ENCODE data around the gene GET4. TPM values are rescaled to one million over a fixed set of nuclear protein-coding genes. Genes with fewer than 3 reads are reported as not detected.
A peak's percentile ranks its signal among the peaks of the same experiment; 100 is the strongest.

Gene GET4
- total and polyA plus RNA-seq, 10 of the 15 experiments (the other 5 are each of a cell fraction or from before 2014, with no cell fraction given): 0.66 to 73.8 (median 34.0) TPM

DNA sequence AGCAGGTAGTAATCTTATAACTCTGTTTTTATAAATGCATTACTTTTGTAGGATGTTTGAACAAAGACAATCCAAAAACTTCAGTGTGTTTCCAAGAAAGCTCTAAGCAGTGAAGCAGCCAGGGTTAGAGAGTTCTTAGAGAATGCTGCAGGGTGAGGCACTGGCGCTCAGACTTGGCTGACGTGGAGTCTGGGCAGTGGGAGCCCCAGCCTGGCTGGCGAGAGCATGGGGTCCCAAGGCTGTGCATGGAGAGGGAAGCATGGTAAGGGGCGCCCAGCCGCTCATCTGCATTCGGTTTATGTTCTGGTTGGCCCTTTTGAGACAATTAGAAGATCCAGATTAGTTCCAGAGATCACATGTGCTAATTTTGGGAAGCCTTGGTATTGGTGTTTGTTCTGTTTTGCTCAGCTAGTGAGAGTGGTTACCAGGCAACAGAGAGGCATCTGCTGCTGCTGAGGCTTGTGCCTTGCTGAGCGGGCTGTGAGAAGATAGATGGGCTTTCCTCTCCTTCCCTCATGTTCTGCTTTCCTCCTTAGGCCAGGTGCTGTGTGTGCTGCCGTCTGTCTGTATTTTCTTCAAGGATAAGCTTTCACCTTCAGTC is 33.8 kb upstream of the GET4 start:
- H2AFZ ChIP-seq (ENCODE audit: control insufficient read depth, low read depth, low read length): no peak overlapping the region
- no peaks in the 10 kb centered on the region for H4K20me1 ChIP-seq (ENCODE audit: control insufficient read depth, insufficient read depth)
- in situ Hi-C loops (cut with MboI): no loop called here
- intact Hi-C loops (cut with micrococcal nuclease; ENCODE audit: unreplicated experiment): no loop called here
- no peak overlapping the region for H3K27ac ChIP-seq (ENCODE audit: control insufficient read depth, insufficient read depth)
- H3K4me1 ChIP-seq (ENCODE audit: control insufficient read depth, insufficient read depth, low read length): no peaks in the 10 kb centered on the region
- SMC1A ChIA-PET (ENCODE audit: uncharacterized antibody, unreplicated experiment): interaction anchor here (2.0 kb wide), 1 partner anchor 30 kb away, joined by 7 read pairs; no protein-coding TSS in a partner anchor
- H3K9me3 ChIP-seq (replicated peaks; ENCODE audit: control insufficient read depth, insufficient read depth, low read length): no peaks in the 10 kb centered on the region; the same call in 2 of the 3 replicates
- TSS peak; percentile 14 for BruUV-seq (replicated peaks)
- no peak for TF ChIP-seq ZBED1 (IDR thresholded peaks at IDR 0.05; ENCODE audit: borderline replicate concordance)
- no peak for TF ChIP-seq ETV6 (conservative IDR thresholded peaks at IDR 0.05 in 1 of 2, IDR thresholded peaks at IDR 0.05 in 1 of 2; ENCODE audit: borderline replicate concordance in 1 of 2, low read depth in 1 of 2)
- TF ChIP-seq BHLHE40 (IDR thresholded peaks at IDR 0.05; ENCODE audit: borderline replicate concordance in 1 of 2, low read depth in 2 of 2, low read length in 1 of 2): no peak
- TF ChIP-seq, protein P1, sequence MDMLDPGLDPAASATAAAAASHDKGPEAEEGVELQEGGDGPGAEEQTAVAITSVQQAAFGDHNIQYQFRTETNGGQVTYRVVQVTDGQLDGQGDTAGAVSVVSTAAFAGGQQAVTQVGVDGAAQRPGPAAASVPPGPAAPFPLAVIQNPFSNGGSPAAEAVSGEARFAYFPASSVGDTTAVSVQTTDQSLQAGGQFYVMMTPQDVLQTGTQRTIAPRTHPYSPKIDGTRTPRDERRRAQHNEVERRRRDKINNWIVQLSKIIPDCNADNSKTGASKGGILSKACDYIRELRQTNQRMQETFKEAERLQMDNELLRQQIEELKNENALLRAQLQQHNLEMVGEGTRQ (IDR thresholded peaks at IDR 0.05; ENCODE audit: borderline replicate concordance, low read depth, low read length): no peak
- TF ChIP-seq HDAC6 (IDR thresholded peaks at IDR 0.05; ENCODE audit: unreplicated experiment): no peak
- TF ChIP-seq, protein P2, sequence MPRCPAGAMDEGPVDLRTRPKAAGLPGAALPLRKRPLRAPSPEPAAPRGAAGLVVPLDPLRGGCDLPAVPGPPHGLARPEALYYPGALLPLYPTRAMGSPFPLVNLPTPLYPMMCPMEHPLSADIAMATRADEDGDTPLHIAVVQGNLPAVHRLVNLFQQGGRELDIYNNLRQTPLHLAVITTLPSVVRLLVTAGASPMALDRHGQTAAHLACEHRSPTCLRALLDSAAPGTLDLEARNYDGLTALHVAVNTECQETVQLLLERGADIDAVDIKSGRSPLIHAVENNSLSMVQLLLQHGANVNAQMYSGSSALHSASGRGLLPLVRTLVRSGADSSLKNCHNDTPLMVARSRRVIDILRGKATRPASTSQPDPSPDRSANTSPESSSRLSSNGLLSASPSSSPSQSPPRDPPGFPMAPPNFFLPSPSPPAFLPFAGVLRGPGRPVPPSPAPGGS (IDR thresholded peaks at IDR 0.05; ENCODE audit: borderline replicate concordance, insufficient read depth, low read depth, low read length, poor library complexity, severe bottlenecking): no peak
- no peak for TF ChIP-seq RBBP5 (conservative IDR thresholded peaks at IDR 0.05)
- TF ChIP-seq RUNX3 (IDR thresholded peaks at IDR 0.05; ENCODE audit: low read length): no peak
- no peak for TF ChIP-seq HDAC2 (IDR thresholded peaks at IDR 0.05)
- TF ChIP-seq, protein P3, sequence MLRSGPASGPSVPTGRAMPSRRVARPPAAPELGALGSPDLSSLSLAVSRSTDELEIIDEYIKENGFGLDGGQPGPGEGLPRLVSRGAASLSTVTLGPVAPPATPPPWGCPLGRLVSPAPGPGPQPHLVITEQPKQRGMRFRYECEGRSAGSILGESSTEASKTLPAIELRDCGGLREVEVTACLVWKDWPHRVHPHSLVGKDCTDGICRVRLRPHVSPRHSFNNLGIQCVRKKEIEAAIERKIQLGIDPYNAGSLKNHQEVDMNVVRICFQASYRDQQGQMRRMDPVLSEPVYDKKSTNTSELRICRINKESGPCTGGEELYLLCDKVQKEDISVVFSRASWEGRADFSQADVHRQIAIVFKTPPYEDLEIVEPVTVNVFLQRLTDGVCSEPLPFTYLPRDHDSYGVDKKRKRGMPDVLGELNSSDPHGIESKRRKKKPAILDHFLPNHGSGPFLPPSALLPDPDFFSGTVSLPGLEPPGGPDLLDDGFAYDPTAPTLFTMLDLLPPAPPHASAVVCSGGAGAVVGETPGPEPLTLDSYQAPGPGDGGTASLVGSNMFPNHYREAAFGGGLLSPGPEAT (IDR thresholded peaks at IDR 0.05; ENCODE audit: low read depth): no peak
- TF ChIP-seq NFYA (IDR thresholded peaks at IDR 0.05; ENCODE audit: borderline replicate concordance, low read depth, low read length): no peak
- no peak for TF ChIP-seq MEF2B (IDR thresholded peaks at IDR 0.05; ENCODE audit: partially characterized antibody, poor library complexity, severe bottlenecking)
- TF ChIP-seq RCOR1 (conservative IDR thresholded peaks at IDR 0.05; ENCODE audit: low read depth, low read length): no peak
- no peak for TF ChIP-seq RELA (IDR thresholded peaks at IDR 0.05; ENCODE audit: borderline replicate concordance, partially characterized antibody)
- no peak for TF ChIP-seq RAD51 (IDR thresholded peaks at IDR 0.05)
- ATAC-seq (no peak), FAIRE-seq (no peak), DNase-seq (ENCODE audit: low read depth, low spot score) (no peak)
- RAD21 ChIA-PET (ENCODE audit: unreplicated experiment): no interaction called here
- H3K9ac ChIP-seq (ENCODE audit: control insufficient read depth, insufficient read depth, low read length): no peak overlapping the region
- WGBS (ENCODE audit: insufficient coverage, insufficient replicate concordance, low lambda C conversion rate, missing lambda C conversion rate): 89% methylated on average over 8 of the region's 8 CpGs
- no peak overlapping the region for H3K4me3 ChIP-seq
- POLR2A ChIA-PET: no interaction called here
- no peaks in the 10 kb centered on the region for H3K27me3 ChIP-seq (replicated peaks in 1 of 2; ENCODE audit: control insufficient read depth in 2 of 2, insufficient read depth in 2 of 2, low read length in 1 of 2)
- no peaks in the 10 kb centered on the region; the same call in 1 of the 2 replicates for H3K79me2 ChIP-seq (ENCODE audit: control insufficient read depth, insufficient read depth, low read length)
- H3K4me2 ChIP-seq (ENCODE audit: control insufficient read depth, insufficient read depth): no peak overlapping the region
- CTCF ChIA-PET: interaction anchor here (1.2 kb wide), 1 partner anchor 30 kb away, joined by 3 read pairs; no protein-coding TSS in a partner anchor
- peaks cover 14 to 21% of the 10 kb centered on the region in 2 experiments for H3K36me3 ChIP-seq (ENCODE audit: control insufficient read depth in 2 of 2, insufficient read depth in 2 of 2, low read length in 1 of 2)
